DND-41 (cell line): ENCODE data around the gene PIP4P1.

Experiments used
- EZH2 ChIP-seq: IDR thresholded peaks from 3 replicates; pipeline ENCODE4 v1.6.1; 2012; ENCODE audit warnings: borderline replicate concordance, low read depth, mild to moderate bottlenecking, moderate library complexity, low read length, inconsistent platforms; ENCODE audit not compliant: severe bottlenecking
- TF ChIP-seq, protein P1 (sequence below): IDR thresholded peaks from 2 replicates; pipeline ENCODE4 v1.5.1; 2012; ENCODE audit warnings: borderline replicate concordance, low read length, moderate library complexity, mild to moderate bottlenecking; ENCODE audit not compliant: poor library complexity, severe bottlenecking; ENCODE audit errors: extremely low read depth

DNA sequence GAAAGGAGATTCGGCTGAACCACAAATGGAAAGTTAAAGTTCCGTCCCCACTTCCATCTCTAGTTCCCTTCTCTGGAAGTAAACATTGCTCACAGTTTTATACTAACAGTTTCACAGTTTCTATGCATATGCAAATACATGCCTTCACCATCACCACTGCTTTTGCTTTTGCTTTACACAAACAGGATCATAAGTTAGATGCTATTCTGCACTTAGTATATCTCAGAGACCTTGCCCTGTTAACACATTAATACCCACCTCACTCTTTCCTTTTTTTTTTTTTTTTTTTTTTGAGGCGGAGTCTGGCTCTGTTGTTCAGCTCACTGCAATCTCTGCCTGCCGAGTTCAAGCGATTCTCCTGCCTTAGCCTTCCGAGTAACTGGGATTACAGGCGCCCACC is 48.8 kb downstream of the PIP4P1 start:
- TF ChIP-seq, protein P1, sequence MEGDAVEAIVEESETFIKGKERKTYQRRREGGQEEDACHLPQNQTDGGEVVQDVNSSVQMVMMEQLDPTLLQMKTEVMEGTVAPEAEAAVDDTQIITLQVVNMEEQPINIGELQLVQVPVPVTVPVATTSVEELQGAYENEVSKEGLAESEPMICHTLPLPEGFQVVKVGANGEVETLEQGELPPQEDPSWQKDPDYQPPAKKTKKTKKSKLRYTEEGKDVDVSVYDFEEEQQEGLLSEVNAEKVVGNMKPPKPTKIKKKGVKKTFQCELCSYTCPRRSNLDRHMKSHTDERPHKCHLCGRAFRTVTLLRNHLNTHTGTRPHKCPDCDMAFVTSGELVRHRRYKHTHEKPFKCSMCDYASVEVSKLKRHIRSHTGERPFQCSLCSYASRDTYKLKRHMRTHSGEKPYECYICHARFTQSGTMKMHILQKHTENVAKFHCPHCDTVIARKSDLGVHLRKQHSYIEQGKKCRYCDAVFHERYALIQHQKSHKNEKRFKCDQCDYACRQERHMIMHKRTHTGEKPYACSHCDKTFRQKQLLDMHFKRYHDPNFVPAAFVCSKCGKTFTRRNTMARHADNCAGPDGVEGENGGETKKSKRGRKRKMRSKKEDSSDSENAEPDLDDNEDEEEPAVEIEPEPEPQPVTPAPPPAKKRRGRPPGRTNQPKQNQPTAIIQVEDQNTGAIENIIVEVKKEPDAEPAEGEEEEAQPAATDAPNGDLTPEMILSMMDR: no peak
- no peak for TF ChIP-seq EZH2
